ENCODE results near the gene ACD. TPM values are rescaled to one million over a fixed set of nuclear protein-coding genes. Genes with fewer than 3 reads are reported as not detected.
A peak's percentile ranks its signal among the peaks of the same experiment; 100 is the strongest.

ACD gene
- 23.8 TPM for polyA plus RNA-seq (2012; ENCODE audit: low read depth, missing spikeins)

DNA sequence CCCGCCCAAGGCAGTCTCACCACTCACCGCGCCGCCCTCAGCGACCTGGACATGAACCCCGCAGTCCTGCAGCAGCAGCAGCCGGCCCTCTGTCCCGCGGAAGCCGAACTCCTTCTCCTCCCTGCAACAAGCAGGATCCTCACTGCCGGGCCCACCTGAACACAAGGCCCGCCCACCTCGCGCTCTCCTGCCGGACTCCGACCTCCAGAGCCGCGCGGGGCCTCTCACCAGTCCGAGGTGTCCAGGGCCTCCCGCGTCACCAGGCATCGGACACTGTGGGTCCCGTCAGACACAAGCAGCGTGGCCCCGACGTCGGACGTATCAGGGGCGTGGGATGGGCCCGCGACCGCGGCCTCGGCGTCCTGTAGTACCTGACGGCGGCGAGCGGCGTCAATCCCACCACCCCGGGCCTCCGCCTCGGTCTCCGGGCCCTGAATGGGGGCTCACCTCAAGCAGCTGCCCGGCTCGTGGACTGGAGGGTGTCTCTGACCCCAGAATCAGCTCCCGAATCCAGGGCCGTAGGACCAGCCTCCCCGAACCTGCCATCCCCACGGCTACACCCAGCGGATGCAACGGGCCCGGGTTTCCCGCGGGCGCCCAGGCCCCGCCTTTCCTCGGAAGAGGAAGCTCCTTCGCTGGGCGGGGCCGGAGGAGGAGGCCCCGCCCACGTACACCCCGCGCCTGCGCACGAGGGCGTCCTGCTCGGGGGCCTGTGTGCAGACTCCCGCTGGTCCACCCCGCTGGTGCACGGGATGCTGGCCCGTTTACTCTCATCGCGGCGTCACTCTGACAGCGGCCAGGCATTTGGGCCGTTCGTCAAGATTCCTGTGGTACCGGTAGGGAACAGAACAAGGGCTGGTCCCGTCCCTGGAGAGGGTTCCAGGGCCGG, at the start of gene ACD:
ACD (minus strand) TSS at position 586 of the 889 bp plus-strand sequence; CDS start at position 546, 40 bp downstream.
- FAIRE-seq (no peak), DNase-seq (ENCODE audit: insufficient read length, low spot score) (peak; percentile 100)
- 0 out of 2 replicates have a peak, but pooled peaks have one; percentile 44 for TF ChIP-seq POLR2AphosphoS5 (IDR thresholded peaks at IDR 0.05; ENCODE audit: low read depth, low read length)
- peak; percentile 32; the same call in 1 of the 2 replicates for TF ChIP-seq POU2F2 (IDR thresholded peaks at IDR 0.05; ENCODE audit: low read depth, low read length)
- TF ChIP-seq PAX5 (IDR thresholded peaks at IDR 0.05; ENCODE audit: insufficient read depth, low read length, severe bottlenecking), result no peak
- peak; percentile 52; the same call in 1 of the 2 replicates for TF ChIP-seq TAF1 (IDR thresholded peaks at IDR 0.05; ENCODE audit: low read depth, low read length)
- peak; percentile 76; the same call in 1 of the 2 replicates for TF ChIP-seq POLR2A (IDR thresholded peaks at IDR 0.05; ENCODE audit: low read depth, low read length)
- peak; percentile 25; the same call in 1 of the 2 replicates for TF ChIP-seq SPI1 (IDR thresholded peaks at IDR 0.05; ENCODE audit: low read depth, low read length)

DNA sequence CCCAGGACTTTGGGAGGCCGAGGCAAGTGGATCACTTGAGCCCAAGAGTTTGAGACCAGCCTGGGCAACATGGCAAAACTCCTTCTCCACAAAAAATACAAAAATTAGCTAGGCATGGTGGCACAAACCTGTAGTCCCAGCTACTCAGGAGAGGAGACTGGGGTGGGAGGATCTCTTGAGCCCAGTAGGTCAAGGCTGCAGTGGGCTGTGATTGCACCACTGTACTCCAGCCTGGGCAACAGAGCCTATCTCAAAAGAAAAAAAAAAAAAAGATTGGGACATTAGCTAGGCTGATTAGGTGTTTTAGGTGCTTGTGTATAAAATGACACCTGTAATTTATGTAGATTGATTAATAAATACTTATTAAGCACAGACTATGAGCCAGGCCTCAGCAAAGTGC, 49.0 kb upstream of the ACD start:
- no peak for FAIRE-seq
- TF ChIP-seq POU2F2 (IDR thresholded peaks at IDR 0.05; ENCODE audit: low read depth, low read length) (no peak), POLR2A (IDR thresholded peaks at IDR 0.05; ENCODE audit: low read depth, low read length) (no peak)
- DNase-seq (ENCODE audit: insufficient read length, low spot score), result no peak

DNA sequence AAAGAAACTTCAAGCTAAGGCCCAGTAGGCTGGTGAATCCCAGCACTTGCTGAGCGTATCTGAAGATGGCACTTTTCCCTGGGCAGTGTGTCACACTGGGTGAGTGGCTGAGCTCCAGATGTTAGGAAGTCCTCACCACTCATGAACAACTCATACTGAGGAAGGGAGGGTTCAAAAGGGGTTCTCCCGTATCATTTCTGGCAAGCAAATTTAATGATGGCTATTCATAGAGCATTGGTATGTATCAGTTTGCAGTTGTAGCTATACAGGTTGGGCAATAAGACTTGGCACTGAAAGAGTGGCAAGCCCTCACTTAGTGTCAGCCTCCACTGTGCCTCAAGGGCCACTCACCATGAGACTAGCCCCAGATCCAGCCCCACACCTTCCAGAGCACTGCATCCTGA, 48.3 kb upstream of the ACD start:
- DNase-seq (ENCODE audit: insufficient read length, low spot score) (no peak), FAIRE-seq (no peak)

DNA sequence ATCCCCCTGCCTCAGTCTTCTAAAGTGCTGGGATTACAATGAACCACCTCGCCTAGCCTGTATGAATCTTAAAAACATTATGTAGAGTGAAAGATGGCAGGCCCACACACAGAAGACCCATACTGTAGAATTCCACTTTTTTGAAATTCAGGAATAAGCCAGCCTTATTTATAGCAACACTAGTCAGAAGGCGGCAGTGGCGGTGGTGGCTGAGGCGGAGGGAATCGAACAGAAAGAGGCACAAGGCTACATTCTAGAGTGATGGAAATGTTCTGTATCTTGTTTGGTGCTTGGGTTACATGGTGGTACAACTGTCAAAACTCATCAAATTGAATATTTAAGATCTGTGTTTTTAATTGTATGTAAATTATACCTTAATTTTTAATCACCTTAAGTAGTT, 47.7 kb upstream of the ACD start:
- no peak for TF ChIP-seq PAX5 (IDR thresholded peaks at IDR 0.05; ENCODE audit: insufficient read depth, low read length, severe bottlenecking)
- no peak for TF ChIP-seq POLR2AphosphoS5 (IDR thresholded peaks at IDR 0.05; ENCODE audit: low read depth, low read length)
- no peak for TF ChIP-seq POLR2A (IDR thresholded peaks at IDR 0.05; ENCODE audit: low read depth, low read length)
- TF ChIP-seq TAF1 (IDR thresholded peaks at IDR 0.05; ENCODE audit: low read depth, low read length), result no peak
- TF ChIP-seq SPI1 (IDR thresholded peaks at IDR 0.05; ENCODE audit: low read depth, low read length), result no peak
- no peak for TF ChIP-seq POU2F2 (IDR thresholded peaks at IDR 0.05; ENCODE audit: low read depth, low read length)
- DNase-seq (ENCODE audit: insufficient read length, low spot score) (no peak), FAIRE-seq (no peak)

More for the DNA sequence above, 48.3 kb upstream of the ACD start:
- no peak for TF ChIP-seq POLR2A (IDR thresholded peaks at IDR 0.05; ENCODE audit: low read depth, low read length)
- no peak for TF ChIP-seq TAF1 (IDR thresholded peaks at IDR 0.05; ENCODE audit: low read depth, low read length)
- TF ChIP-seq SPI1 (IDR thresholded peaks at IDR 0.05; ENCODE audit: low read depth, low read length), result no peak
- no peak for TF ChIP-seq POU2F2 (IDR thresholded peaks at IDR 0.05; ENCODE audit: low read depth, low read length)
- no peak for TF ChIP-seq POLR2AphosphoS5 (IDR thresholded peaks at IDR 0.05; ENCODE audit: low read depth, low read length)
- TF ChIP-seq PAX5 (IDR thresholded peaks at IDR 0.05; ENCODE audit: insufficient read depth, low read length, severe bottlenecking), result no peak

DNA sequence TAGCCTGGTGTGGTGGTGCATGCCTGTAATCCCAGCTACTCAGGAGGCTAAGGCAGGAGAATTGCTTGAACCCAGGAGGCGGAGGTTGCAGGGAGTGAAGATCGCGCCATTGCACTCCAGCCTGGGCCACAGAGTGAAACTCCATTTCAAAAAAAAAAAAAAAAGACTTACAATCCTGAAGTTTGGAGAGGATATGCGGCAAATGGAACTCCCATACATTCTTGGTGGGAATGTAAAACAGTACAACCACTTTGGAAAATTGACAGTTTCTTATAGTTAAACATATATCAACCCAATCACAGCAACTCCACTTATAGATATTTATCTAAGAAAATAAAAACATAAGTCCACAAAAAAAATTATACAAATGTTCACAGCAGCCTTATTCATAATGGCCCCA, 47.1 kb upstream of the ACD start:
- TF ChIP-seq POLR2A (IDR thresholded peaks at IDR 0.05; ENCODE audit: low read depth, low read length) (no peak), PAX5 (IDR thresholded peaks at IDR 0.05; ENCODE audit: insufficient read depth, low read length, severe bottlenecking) (no peak), SPI1 (IDR thresholded peaks at IDR 0.05; ENCODE audit: low read depth, low read length) (no peak), POLR2AphosphoS5 (IDR thresholded peaks at IDR 0.05; ENCODE audit: low read depth, low read length) (no peak), TAF1 (IDR thresholded peaks at IDR 0.05; ENCODE audit: low read depth, low read length) (no peak), POU2F2 (IDR thresholded peaks at IDR 0.05; ENCODE audit: low read depth, low read length) (no peak)

DNA sequence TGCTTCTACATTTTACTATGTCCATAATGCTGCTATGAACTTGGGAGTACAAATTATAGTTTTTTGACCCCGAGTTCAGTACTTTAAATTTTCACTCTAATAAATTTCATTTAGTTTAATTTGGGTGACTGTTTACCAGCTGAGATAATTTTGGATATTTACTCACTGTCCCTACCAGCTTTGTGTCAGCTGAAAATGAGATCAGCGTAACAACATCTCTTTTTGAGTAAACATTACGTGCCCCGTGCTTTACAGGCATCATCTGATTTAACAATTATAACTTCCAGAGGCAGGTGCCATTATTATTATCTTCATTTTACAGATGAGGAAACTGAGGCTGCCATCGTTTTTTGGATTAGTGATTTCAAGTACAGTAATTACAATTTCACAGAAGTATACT, 44.0 kb upstream of the ACD start:
- FAIRE-seq, result no peak

More for the DNA sequence above, 47.1 kb upstream of the ACD start:
- no peak for FAIRE-seq
- no peak for DNase-seq (ENCODE audit: insufficient read length, low spot score)

DNA sequence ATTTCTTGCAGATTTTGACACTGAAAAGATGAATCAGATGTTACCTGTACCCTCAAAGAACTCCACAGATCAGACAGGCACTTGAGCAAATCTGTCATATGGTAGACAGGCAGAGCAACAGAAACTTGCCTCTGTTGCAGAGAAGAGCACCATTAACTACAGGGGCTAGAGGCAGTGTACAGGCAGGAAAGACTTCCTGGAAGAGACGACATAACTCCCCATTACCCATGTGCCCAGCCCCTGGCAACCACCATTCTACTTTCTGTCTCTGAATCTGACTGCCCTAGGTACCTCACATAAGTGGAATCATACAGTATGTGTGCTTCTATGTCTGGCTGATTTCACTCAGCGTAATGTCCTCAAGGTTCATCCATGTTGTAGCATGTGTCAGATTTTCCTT, 43.6 kb upstream of the ACD start:
- TF ChIP-seq TAF1 (IDR thresholded peaks at IDR 0.05; ENCODE audit: low read depth, low read length) (no peak), POLR2AphosphoS5 (IDR thresholded peaks at IDR 0.05; ENCODE audit: low read depth, low read length) (no peak), PAX5 (IDR thresholded peaks at IDR 0.05; ENCODE audit: insufficient read depth, low read length, severe bottlenecking) (no peak), POLR2A (IDR thresholded peaks at IDR 0.05; ENCODE audit: low read depth, low read length) (no peak), POU2F2 (IDR thresholded peaks at IDR 0.05; ENCODE audit: low read depth, low read length) (no peak), SPI1 (IDR thresholded peaks at IDR 0.05; ENCODE audit: low read depth, low read length) (no peak)

More for the DNA sequence above, 44.0 kb upstream of the ACD start:
- TF ChIP-seq POLR2A (IDR thresholded peaks at IDR 0.05; ENCODE audit: low read depth, low read length) (no peak), POLR2AphosphoS5 (IDR thresholded peaks at IDR 0.05; ENCODE audit: low read depth, low read length) (no peak), PAX5 (IDR thresholded peaks at IDR 0.05; ENCODE audit: insufficient read depth, low read length, severe bottlenecking) (no peak), POU2F2 (IDR thresholded peaks at IDR 0.05; ENCODE audit: low read depth, low read length) (no peak), SPI1 (IDR thresholded peaks at IDR 0.05; ENCODE audit: low read depth, low read length) (no peak), TAF1 (IDR thresholded peaks at IDR 0.05; ENCODE audit: low read depth, low read length) (no peak)
- no peak for DNase-seq (ENCODE audit: insufficient read length, low spot score)

DNA sequence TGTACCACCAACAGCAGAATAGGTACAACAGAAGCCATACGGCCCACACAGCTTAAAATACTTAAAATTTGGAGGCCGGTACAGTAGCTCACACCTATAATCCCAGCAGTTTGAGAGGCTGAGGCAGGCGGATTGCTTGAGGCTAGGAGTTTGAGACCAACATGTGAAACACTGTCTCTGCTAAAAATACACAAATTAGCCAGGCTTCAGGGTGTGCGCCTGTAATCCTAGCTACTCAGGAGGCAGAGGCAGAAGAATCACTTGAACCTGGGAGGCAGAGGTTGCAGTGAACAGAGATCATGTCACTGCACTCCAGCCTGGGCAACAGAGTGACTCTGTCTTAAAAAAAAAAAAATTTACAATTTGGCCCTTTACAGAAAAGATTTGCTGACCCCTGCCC, 42.1 kb upstream of the ACD start:
- TF ChIP-seq POU2F2 (IDR thresholded peaks at IDR 0.05; ENCODE audit: low read depth, low read length) (no peak), POLR2AphosphoS5 (IDR thresholded peaks at IDR 0.05; ENCODE audit: low read depth, low read length) (no peak), TAF1 (IDR thresholded peaks at IDR 0.05; ENCODE audit: low read depth, low read length) (no peak), PAX5 (IDR thresholded peaks at IDR 0.05; ENCODE audit: insufficient read depth, low read length, severe bottlenecking) (no peak), POLR2A (IDR thresholded peaks at IDR 0.05; ENCODE audit: low read depth, low read length) (no peak), SPI1 (IDR thresholded peaks at IDR 0.05; ENCODE audit: low read depth, low read length) (no peak)
- DNase-seq (ENCODE audit: insufficient read length, low spot score) (no peak), FAIRE-seq (no peak)

More for the DNA sequence above, 43.6 kb upstream of the ACD start:
- FAIRE-seq (no peak), DNase-seq (ENCODE audit: insufficient read length, low spot score) (no peak)

DNA sequence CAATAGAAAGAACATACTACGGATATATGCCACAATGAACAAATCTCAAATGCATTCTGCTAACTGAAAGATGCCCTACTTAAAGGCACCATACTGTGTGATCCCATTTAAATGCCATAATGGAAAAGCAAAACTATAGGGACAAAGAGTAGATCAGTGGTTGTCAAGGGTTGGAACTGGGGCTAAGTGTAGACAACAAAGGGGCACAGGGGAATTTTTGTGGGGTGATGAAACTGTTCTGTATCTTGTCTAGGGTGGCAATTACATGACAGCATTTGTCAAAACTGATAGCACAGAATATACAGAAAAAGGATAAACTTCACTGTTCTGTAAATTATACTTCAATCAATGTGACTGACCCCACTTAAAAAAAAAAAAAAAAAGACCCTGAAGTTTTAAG, 41.4 kb upstream of the ACD start:
- FAIRE-seq (no peak), DNase-seq (ENCODE audit: insufficient read length, low spot score) (no peak)
- TF ChIP-seq SPI1 (IDR thresholded peaks at IDR 0.05; ENCODE audit: low read depth, low read length), result no peak
- no peak for TF ChIP-seq POU2F2 (IDR thresholded peaks at IDR 0.05; ENCODE audit: low read depth, low read length)
- TF ChIP-seq TAF1 (IDR thresholded peaks at IDR 0.05; ENCODE audit: low read depth, low read length), result no peak
